Activated CD4-positive, alpha-beta T cell treated with anti-CD3 and anti-CD28 coated beads for 24 hours (primary cell): ENCODE data around the gene CCDC97.
"Not testable (repeated sequence)": the region's sequence is repeated elsewhere in the genome, so short reads cannot be mapped to it uniquely, and the experiment has no call there.

ENCODE experiments used
- DNase-seq, 2 donors: peaks; one replicate each; pipeline ENCODE4 v3.0.0-alpha.2; 2020; ENCODE audit warnings: low read depth in 2 of 2

Gene CCDC97

DNA sequence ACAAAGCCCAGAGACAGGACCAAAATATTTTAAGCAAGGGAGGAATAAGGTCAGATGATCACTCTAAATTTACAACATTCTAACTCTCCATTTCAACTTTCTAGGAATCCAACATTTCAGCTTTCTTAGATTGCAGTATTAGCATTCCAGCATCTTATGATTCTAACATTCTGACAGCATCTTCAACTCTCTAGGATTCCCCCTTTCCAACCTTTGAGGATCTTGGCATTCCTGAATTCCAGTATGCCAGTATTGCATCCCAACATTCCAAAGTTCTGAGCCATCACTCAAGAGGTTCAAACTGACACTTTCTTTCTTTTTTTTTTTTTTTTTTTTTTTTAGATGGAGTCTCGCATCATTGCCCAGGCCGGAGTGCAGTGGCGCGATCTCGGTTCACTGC lies 30.0 kb downstream of the CCDC97 start:
- no peak for DNase-seq

DNA sequence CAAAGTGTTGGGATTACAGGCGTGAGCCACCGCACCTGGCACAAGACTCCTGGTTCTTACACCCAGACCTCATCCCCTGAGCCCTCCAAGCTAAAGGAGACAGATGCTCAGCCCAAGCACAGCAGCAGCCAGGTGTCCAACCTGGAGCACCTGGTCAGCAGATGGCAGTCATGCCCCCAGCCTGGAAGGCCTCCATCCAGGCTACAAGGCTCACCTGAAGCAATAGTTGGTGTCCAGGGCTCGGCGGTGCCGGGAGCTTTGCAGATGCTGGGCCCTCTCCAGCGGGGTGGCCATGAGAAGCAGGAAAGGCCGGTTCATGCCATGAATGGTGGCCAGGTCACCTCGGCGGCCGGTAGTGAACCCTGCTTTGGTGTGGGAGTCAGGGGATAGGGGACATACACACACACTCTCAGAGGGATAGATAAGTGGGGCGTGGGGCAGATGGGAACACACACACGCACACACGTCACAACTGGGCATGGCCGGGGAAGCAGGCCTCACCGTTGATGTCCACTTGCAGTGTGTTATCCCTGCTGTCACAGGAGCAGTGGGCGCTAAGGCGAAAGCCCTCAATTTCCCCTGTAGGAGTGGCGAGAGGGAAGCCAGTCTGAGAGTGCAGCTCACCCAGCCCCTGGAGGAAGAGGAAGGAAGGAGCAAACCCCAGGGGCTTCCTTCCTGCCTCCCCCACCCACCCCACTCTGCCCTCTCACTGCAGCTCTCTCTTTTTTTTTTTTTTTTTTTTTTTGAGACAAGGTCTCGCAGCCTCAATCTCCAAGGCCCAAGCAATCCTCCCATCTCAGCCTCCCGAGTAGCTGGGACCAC lies 31.9 kb downstream of the CCDC97 start:
- DNase-seq = no peak

DNA sequence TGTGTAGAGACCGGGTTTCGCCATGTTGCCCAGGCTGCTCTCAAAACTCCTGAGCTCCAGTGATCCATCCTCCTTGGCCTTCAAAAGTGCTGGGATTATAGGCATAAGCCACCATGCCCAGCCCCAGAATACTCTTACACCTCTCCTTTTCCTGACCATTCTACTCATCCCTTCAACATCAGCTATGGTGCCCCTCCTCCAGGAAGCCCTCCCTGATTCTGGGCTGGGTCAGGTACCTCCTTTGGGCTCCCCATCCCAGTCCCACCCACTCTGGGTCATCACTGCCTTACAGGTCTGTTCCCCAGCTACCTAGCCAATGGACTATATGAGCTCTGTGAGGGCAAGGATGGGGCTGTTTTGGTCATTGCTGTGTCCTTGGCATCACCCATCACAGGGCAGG lies 34.2 kb downstream of the CCDC97 start:
- no peak for DNase-seq

DNA sequence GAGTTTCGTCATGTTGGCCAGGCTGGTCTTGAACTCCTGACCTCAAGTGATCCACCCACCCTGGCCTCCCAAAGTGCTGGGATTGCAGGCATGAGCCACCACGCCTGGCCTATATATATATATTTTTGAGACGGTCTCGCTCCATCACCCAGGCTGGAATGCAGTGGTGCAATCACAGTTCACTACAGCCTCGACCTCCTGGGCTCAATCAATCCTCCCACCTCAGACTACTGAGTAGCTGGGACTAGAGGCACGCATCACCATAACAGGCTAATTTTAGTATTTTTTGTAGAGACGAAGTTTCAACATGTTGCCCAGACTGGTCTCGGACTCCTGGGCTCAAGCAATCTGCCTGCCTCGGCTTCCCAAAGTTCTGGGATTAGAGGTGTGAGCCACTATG lies 36.9 kb downstream of the CCDC97 start:
- not testable (repeated sequence) for DNase-seq

DNA sequence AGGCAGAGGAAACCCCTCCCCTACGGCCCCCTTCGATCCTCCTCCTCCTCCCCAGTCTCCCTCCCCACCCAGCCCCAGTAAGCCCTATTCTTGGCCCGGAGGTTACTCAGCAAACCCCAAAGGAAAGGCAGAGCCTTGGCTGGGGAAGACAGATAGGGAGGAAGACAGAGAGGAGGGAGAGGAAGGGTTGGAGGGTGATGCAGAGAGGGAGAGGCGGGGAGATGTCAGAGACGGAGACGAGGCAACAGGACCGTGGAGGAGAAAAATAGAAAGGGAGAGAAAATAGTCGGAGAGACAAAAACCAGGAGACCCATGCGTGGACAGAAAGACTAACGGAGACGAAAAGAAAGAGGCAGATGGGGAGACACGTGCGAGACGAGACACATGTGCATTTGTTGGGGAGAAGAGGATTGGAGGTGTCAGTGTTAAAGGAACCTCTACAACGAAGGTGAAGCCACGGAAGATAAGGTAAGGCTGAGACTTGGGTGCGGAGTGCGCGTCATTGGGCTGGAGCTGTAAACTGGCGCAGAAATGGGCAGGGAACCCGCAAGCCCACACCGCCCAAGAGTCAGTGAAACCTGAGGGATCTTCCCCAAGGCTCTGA lies 40.9 kb downstream of the CCDC97 start:
- no peak for DNase-seq

DNA sequence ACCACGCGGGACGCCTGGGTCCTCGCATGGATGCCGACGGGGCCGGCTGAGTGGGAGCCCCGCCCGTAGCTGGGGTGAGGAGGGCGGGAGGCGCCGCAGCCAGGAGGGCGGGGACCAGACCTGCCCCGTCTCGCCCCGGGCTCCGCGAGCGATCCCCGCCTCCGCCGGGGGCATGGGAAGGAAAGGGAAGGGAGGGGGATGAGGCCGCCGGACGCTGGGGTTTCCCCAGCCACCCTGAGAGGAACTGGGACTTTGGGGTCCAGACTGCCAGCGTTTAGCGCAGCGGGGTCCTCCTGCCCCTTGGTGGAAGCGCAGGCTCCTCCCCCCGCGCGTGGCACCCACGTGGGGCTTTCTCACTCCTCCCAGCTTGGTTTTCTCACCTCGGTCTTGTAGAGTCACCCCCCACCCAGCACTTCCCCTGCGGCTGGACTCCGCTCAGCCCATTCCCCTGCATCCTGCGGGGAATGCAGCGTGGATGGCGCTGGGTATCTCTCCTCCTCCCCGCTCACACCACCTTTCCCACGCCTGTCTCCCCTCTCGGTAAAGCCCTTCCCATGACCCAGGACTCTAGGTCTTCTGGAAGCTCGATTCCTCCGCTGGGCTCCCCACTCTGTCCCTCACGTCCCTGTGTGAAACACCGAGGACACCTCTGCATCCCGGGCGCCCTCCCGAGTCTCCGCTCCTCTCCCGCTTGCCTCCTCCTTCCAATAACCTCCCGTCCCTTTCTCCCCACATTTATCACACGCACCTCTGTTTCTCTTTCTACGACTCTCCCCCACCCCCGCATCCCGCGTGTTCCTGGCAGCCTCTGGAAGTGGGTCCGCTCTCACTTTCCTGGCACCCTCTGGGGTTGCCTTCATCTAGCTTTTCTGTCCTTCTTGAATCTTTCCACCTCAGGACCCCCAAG lies 41.6 kb downstream of the CCDC97 start:
- DNase-seq = peak; percentile 68

DNA sequence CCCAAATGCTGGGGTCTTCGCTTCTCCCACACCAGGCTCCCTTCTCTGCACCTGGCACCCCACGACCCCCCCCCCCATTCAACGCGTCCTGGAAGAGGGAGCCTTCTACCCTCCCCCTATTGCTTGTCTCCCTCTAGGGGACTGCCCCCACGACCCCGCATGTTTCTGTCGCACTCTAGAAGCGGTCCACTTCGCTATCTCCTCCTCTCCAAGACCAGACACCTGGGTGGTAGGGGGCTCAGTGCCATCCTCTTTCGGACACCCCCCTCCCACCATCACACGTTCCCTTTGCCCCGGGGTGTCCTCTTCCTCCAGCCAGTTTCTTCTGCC lies 42.3 kb downstream of the CCDC97 start:
- no peak for DNase-seq

DNA sequence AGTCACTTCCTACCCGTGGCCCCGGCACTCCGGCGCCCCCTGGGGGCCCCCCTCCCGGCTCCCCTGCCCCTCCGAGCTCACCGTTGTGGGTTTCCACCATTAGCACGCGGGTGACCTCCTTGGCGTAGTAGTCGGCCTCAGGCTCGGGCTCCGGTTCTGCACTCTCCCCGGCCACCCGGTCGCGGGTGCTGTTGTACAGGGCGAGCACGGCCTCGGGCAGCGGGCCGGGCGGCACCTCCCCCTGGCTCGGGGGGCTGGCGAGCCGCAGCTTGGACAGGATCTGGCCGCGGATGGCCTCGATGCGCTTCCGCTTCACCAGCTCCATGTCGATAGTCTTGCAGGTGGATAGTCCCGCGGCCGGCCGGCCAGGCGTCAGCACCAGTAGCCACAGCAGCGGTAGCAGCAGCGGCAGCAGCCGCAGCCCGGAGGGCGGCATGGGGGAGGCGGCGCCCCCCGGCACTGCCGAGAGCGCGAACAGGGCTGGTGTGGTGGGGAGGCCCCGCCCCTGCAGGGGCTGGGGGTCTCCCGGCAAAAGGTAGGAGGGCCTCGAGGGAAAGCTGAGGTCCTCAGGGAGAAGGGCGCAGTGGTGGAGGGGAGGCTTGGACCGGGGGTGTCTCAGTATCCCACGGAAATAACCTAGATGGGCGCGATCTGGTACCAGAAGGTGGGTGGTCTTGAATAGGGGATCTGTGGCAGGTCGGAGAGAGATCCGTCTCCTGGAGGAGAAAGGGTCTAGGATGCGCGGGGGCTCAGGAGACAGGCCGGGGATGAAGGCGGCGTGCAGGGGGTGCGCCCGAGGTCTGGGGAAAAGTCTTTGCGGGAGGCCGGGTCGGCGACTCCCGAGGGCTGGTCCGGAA lies 42.9 kb downstream of the CCDC97 start:
- DNase-seq = peak; percentile 53 to 68

DNA sequence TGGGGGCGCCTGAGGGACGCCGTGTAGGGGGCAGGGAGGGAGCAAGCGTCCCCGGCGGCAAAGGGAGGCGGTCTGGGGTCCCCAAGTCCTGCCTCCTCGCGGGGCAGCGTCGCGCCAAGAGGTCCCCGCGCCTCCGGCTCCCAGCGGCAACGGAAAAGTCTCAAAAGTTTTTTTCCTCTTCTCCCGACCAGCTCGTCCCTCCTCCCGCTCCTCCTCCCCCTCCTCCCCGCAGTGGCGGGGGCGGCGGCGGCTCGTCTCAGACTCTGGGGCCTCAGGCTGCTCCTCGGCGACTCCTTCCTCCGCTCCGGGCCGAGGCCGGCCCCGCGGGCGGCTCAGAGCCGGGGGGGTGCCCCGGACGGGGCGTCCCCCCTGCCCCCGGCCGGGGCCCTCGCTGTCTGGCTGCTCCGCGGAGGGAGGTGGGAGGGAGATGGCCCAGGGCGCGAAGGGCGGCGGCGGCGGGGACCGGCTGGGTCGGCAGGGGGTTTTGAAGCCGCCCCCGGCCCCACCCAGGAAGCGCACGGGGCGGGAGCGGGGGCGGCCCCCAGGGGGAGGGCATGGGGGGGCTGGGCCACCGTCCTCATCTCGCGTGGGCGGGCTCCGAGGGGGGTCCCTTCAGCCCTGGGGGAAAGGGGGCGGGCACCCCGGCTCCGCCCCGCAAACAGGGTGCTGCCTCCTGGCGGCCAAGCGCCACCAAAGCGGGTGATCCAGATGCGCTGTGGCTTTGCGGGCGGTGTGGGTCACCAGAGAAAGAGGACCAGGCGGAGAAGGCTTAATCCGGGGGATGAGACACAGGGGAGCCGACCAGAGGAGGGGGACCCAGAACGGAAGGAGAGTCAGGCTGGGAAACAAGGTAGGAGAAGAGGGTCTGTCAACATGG lies 43.7 kb downstream of the CCDC97 start, which contains the start of gene TGFB1:
Gene TGFB1, minus strand, starts transcription at position 457 of the 877 bp plus-strand sequence. CDS start 878 bp downstream, outside the sequence.
- DNase-seq = peak; percentile 84 to 88

DNA sequence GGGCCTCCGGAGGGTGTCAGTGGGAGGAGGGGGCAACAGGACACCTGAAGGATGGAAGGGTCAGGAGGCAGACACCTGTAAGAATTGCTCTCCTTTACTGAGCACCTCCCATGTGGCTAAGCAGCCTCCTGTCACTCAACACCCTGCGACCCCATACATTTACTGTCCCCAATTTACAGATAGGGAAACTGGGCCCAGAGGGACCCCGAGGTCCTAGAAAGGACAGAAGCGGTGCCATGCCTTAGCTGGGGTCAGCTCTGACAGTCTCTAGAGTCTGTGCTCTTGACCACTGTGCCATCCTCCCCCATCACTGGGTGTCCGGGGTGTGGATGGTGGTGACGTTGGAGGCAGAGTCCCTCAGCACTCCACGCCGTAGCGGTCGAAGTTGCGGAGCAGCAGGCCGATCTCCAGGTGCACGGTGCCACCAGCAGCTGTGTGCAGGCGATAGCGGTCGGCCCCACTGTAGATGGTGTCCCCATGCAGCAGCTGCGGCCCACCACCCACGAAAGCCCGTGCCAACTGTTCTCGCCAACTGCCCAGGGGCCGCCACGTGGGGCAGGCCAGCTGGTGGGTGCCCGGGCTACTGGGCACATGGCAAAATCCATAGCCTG lies 44.5 kb downstream of the CCDC97 start:
- no peak for DNase-seq

DNA sequence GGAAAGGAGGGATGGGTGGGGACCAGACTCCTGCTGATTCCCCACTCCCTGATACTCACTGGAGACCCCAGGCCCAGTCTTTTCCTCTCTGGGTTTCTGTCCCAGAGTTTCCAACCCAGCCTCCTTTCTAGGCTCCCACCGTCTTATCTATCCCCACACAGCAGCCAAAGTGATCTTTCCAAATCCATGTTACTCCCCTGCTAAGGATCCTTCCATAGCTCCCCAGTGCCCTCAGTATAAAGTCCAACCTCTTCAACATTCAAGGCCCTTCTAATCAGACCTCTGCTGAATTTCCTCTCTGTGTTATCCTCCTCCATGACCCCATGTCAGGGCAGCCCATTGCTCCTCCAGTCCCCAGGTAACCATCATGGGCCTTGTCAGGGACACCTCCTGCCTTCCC lies 45.1 kb downstream of the CCDC97 start:
- DNase-seq = no peak

DNA sequence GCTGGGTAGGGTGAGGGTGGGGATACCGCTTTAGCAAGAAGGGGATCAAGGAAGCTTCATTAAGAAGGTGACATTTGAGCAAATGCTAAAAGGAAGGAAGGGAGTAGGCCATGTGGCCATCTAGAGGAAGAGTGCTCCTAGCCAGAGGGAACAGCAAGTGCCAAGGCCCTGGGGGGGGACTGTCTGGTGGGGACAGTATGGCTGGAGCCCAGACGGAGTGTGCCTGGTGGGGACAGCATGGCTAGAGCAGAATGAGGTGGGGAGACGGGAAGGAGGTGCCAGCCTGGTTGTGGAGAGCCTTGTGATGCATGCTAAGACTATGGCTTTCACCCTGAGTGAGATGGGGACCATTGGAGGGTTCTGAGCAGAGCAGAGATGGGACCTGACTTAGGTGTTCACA lies 45.8 kb downstream of the CCDC97 start:
- DNase-seq = no peak

DNA sequence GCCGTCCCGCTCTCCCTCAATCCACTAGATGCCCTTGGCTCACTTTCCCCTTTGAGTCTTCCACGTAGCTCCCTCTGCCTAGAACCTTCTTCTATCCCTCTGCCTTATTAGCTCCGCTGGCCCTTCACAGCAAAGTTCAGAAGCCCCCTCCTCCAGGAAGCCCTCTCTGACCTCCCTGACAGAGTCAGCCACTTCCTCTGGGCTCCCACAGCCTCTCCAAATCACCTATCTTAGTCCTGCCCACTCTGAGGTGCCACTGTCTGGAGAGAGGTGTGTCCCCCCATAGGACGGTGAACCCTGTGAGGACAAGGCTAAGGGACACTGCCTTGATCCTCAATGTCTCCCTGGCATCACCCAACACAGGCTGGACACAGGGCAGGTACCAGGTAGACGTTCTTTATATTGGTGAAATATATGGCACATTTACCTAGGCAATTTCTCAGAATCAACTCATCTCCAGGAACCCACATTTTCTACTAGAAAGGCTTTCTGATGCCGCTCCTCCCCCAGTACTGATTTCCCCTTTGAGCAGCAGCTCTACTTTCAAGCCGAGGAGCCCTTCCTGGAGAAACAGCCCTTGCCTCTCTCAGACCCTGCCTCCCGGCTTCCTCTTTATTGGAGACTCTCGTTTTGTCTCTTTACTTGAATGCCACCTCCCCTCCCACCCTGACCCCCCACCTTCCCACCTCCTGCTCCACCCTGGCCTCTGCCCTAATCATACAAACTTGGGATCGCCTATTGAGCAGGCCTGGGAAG lies 47.2 kb downstream of the CCDC97 start:
- DNase-seq = no peak

DNA sequence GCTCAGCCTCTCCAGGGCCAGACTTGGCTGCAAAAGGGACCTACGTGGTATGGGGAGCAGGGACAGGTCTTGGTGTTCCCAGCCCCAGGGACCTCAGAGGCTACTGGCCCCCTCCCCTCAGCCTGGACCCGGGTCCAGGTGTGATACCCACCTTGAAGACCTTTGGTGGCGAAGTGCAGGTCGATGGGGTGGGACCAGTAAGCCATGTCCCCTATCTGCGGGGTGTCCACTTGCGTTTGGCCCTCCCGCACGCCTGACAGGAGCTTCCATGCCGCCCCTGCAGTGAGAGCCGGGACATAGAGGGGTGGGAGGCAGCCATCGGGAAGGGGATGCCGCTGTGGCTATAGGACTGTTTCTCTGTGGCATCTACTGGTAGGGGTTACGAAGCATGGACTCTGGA lies 47.8 kb downstream of the CCDC97 start:
- DNase-seq = no peak

DNA sequence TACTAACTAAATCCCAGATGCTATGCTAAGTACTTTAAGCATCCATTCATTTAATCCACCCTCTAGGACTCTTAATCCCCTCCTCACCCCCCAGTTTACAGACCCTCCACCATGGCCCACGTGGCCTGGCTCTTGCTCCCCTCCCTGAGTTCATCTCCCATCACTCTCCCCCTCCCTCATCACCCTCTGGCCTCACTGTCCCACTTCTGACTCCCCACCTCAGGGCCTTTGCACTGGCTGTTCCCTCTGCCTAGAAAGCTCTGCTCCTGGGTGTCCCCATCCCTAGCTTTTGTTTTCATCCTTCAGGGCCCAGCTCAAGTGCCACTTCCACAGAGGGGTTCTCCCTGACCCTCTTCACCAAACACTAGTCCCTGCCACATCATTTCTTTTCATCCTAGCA lies 49.8 kb downstream of the CCDC97 start:
- DNase-seq = no peak

DNA sequence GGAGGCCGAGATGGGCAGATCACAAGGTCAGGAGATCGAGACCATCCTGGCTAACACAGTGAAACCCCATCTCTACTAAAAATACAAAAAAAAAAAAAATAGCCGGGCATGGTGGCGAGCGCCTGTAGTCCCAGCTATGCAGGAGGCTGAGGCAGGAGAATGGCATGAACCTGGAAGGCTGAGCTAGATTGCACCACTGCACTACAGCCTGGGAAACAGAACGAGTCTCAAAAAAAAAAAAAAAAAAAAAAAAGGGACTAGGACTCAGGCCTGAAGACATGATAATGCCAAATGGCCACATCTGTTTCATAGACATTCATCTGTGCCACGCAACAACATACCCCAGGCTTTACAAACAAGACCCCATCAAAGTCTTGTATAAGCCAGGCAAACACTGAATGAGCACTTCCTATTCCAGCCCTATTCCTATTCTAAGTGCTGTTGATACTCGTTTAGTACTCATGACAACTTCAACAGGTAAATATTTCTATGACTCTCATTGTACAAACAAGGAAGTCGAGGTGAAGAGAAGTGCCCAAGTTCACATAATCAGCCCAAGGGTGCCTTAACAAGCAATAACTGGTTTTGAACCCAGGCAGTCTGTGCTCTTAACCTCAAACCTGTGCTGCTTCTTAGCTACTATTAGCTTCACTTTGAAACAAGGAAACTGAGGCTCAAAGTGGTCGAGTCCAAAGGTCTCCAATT lies 52.3 kb downstream of the CCDC97 start:
- no peak for DNase-seq

DNA sequence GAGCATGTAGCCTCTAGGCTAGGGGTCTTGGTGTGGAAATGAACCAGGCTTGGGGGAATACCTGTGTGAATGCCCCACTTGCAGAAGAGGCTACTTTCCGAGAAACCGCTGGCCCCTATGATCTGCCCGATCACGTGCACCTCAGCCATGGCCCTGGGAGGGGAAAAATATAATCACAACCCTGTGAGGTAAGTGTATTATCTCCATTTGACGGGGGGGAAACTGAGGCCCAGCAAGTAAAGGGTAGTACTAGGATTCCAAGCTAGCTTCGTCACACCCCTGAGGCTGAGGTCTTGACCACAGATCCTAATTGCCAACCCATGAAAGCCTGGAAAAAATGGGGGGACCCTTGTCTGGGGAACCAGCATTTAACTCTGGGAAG lies 53.4 kb downstream of the CCDC97 start:
- no peak for DNase-seq

DNA sequence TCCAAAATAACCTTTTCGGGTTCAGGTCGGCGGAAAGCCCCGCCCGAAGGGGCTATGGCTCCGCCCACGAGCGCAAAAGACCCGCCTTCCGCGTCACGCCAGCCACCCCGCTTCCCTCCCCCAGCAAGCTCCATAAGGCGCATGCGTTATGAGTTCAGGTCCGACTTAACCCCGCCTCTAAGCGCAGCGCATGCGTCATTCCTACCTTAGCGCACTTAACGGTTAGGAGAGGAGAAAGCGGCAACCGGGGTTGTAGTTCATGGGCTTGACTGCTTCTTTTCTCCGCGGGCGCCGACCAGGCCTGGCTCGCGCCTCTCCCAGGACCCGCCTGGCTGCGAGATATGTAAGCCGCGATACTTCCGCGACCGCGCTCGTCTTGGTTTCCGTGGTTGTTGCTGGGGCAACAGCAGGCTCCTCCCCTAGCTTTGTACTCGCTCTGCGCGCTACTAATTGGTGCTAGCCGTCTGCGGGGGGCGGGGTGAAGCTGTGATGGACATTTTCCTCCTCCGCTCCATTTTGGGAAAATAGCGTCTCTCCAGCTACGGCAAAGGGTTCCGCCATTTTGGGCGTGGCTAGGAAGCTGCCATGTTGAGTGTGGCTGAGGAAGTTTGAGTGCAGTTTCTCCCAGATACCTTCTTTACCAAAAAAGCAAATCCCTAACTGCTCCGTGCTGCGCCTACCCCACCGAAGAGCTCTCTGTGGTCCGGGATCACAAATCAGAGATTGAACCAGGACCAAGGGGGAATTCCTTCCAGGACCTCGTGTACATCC lies 54.0 kb downstream of the CCDC97 start, which contains the start of gene B9D2:
Gene B9D2, minus strand, starts transcription at position 397 of the 771 bp plus-strand sequence. CDS start 630 bp downstream, outside the sequence.
- DNase-seq = peak; percentile 96 to 98
